ENCODE results near the gene MUC15. TPM values are rescaled to one million over a fixed set of nuclear protein-coding genes. Genes with fewer than 3 reads are reported as not detected.

MUC15 gene
- total RNA-seq, 4 donors from 2014 or later, result 36.1 to 64.8 (median 55.0) TPM

GRCh38 chr11:26573896-26574295 lies 1.8 kb upstream of the MUC15 start:
- TF ChIP-seq CTCF (IDR thresholded peaks at IDR 0.05), result no peak
- TF ChIP-seq POLR2AphosphoS5 (IDR thresholded peaks at IDR 0.05), result no peak
- TF ChIP-seq POLR2A (IDR thresholded peaks at IDR 0.05), result no peak
- no peak for TF ChIP-seq EP300 (IDR thresholded peaks at IDR 0.05)
- peak overlapping the region; percentile 23 for H3K27ac ChIP-seq
- no peaks in the 10 kb centered on the region for H3K36me3 ChIP-seq
- no peak overlapping the region for H3K4me3 ChIP-seq
- peaks cover 20% of the 10 kb centered on the region for H3K4me1 ChIP-seq
- no peaks in the 10 kb centered on the region for H3K27me3 ChIP-seq
- no peak for DNase-seq (ENCODE audit: low spot score in 2 of 2)
- 64% methylated on average over 2 of the region's 2 CpGs for WGBS
- no peaks in the 10 kb centered on the region for H3K9me3 ChIP-seq

DNA sequence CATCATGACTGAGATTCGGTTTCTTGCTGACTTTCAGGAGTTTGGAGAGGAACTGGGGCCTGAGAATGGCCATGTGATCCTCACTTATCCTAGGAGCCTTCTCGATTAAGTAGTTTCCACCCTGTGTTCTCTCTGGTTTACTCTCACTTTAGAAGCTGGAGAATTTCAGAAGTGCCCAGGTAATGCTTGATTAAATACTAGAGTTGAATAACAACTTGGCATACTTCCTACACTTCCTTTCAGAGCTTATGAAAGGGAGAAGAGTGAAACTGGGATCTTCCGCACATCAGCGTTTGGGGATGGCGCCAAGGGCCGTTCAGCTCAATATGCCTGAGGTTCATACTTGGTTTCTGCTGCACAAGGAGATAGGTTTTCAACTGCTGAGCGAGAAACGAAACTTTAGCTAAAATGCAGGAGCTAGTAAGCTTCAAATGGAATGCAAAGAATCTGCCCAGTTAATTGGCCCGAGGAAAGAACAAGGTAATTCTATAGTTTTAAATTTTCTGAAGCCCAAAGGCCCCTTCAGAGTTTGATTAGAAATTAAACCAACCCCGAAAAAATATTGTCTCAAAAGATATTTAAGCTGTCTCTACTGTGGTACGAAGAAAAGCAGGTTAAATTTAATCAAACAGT lies 823 bp upstream of the MUC15 start:
- Histone ChIP-seq H3K4me3 (peak overlapping the region; percentile 3), H3K36me3 (no peaks in the 10 kb centered on the region), H3K27me3 (no peaks in the 10 kb centered on the region), H3K4me1 (peaks cover 20% of the 10 kb centered on the region), H3K27ac (peak overlapping the region; percentile 72), H3K9me3 (no peaks in the 10 kb centered on the region)
- 53% methylated on average over 11 of the region's 11 CpGs for WGBS
- TF ChIP-seq POLR2AphosphoS5 (IDR thresholded peaks at IDR 0.05), result no peak
- no peak for DNase-seq (ENCODE audit: low spot score in 2 of 2)

- no peaks in the 10 kb centered on the region for H3K9me3 ChIP-seq
- no peaks in the 10 kb centered on the region for H3K36me3 ChIP-seq
- WGBS, result 66% methylated on average over 2 of the region's 2 CpGs
- H3K4me1 ChIP-seq, result peaks cover 17% of the 10 kb centered on the region
- TF ChIP-seq EP300 (IDR thresholded peaks at IDR 0.05) (no peak), CTCF (IDR thresholded peaks at IDR 0.05) (no peak), POLR2A (IDR thresholded peaks at IDR 0.05) (no peak), POLR2AphosphoS5 (IDR thresholded peaks at IDR 0.05) (no peak)
- no peaks in the 10 kb centered on the region for H3K27me3 ChIP-seq
- H3K27ac ChIP-seq, result no peak overlapping the region
- DNase-seq (ENCODE audit: low spot score in 2 of 2), result no peak
- H3K4me3 ChIP-seq, result no peak overlapping the region
Observed at GRCh38 chr11:26569646-26570045, 2.4 kb downstream of the MUC15 start.

GRCh38 chr11:26558190-26558589 lies 13.9 kb downstream of the MUC15 start:
- Histone ChIP-seq H3K4me1 (no peaks in the 10 kb centered on the region), H3K27me3 (no peaks in the 10 kb centered on the region), H3K27ac (no peak overlapping the region), H3K36me3 (no peaks in the 10 kb centered on the region), H3K9me3 (no peaks in the 10 kb centered on the region), H3K4me3 (no peak overlapping the region)
- TF ChIP-seq POLR2A (IDR thresholded peaks at IDR 0.05) (no peak), EP300 (IDR thresholded peaks at IDR 0.05) (no peak), POLR2AphosphoS5 (IDR thresholded peaks at IDR 0.05) (no peak)
- 69% methylated on average over 4 of the region's 4 CpGs for WGBS
- DNase-seq (ENCODE audit: low spot score in 2 of 2), result no peak

DNA sequence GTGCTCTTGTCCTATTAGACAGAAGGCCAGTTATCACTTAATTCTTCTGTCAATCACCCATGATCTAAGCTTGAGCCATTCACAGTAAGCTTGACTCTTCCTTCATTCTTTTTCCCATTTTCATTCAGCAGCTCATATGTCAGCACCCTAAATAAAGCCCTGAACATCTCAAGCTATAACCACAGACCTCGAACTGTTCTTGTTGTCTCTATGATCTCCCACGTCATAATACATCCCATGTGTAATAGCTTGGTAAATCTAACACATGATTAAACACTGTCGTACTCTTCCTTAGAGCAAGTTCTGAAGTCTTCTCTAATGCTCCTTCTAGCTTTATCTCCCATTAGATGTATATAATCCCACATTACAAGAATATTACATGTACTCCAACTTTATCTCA lies 14.4 kb downstream of the MUC15 start:
- Histone ChIP-seq H3K27ac (no peak overlapping the region), H3K4me1 (no peaks in the 10 kb centered on the region), H3K9me3 (no peaks in the 10 kb centered on the region), H3K4me3 (no peak overlapping the region), H3K36me3 (no peaks in the 10 kb centered on the region), H3K27me3 (no peaks in the 10 kb centered on the region)
- DNase-seq (ENCODE audit: low spot score in 2 of 2), result no peak
- TF ChIP-seq EP300 (IDR thresholded peaks at IDR 0.05), result no peak
- TF ChIP-seq POLR2A (IDR thresholded peaks at IDR 0.05), result no peak
- TF ChIP-seq CTCF (IDR thresholded peaks at IDR 0.05), result no peak
- no peak for TF ChIP-seq POLR2AphosphoS5 (IDR thresholded peaks at IDR 0.05)
- WGBS, result 43% methylated on average over 3 of the region's 3 CpGs

DNA sequence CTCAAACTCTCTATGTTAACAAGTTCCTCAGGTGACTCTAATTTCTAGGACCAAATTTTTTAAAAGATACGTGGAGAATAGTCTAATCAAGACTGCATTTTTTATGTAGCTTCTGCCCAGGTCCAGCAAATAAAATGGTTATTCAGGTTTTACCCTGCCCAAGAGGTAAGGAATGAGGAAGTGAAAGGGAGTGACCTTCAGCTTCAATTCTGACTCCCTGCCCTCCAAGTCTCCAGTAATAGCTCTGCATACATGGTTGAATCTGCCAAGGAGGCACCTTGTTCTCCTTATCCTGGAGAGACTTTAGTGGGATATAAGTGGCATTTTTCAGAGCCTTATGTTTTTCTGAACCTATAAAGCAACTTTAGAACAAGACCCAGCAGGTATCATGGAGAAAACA lies 15.5 kb downstream of the MUC15 start:
- Histone ChIP-seq H3K27ac (no peak overlapping the region), H3K9me3 (no peaks in the 10 kb centered on the region), H3K27me3 (no peaks in the 10 kb centered on the region), H3K36me3 (no peaks in the 10 kb centered on the region), H3K4me3 (no peak overlapping the region), H3K4me1 (no peaks in the 10 kb centered on the region)
- 85% methylated on average over 1 of the region's 1 CpG for WGBS
- TF ChIP-seq CTCF (IDR thresholded peaks at IDR 0.05), result no peak
- TF ChIP-seq EP300 (IDR thresholded peaks at IDR 0.05), result no peak
- TF ChIP-seq POLR2AphosphoS5 (IDR thresholded peaks at IDR 0.05), result no peak
- no peak for TF ChIP-seq POLR2A (IDR thresholded peaks at IDR 0.05)
- DNase-seq (ENCODE audit: low spot score in 2 of 2), result no peak
